IMR-90 (cell line): ENCODE results near the gene GLS. TPM values are rescaled to one million over a fixed set of nuclear protein-coding genes. Genes with fewer than 3 reads are reported as not detected.
A peak's percentile ranks its signal among the peaks of the same experiment; 100 is the strongest.

Experiments used
- ATAC-seq: fragments of 200-7000 bp; cut with Tn5 transposase; 2 replicates; pipeline ENCODE4 v1.9.1; 2020; ENCODE audit warnings: low read depth, mild to moderate bottlenecking, moderate library complexity
- BruUV-seq: library from RNA; stranded (reverse); fragments of 400-500 nt; replicated peaks from 2 replicates; lab custom pipeline; 2021; lab: Mats Ljungman, UMichigan
- CTCF ChIA-PET: fragments of 300-600 bp; formaldehyde crosslinking; extraction: SDS; loops from one replicate; lab custom pipeline; 2021; ENCODE audit warnings: antibody characterized with exemption; lab: Yijun Ruan, JAX
- POLR2A ChIA-PET: fragments of 300-600 bp; sonication (Branson Sonifier 250); formaldehyde crosslinking; loops from one replicate; lab custom pipeline; 2022; ENCODE audit warnings: antibody characterized with exemption; ENCODE audit not compliant: unreplicated experiment; lab: Charles Lee
- DNase-seq: peaks from one replicate; pipeline ENCODE4 v3.0.0; 2013
- H2AFZ ChIP-seq: replicated peaks from 2 replicates; pipeline ENCODE3; 2013; ENCODE audit warnings: low read length, mild to moderate bottlenecking; ENCODE audit not compliant: poor library complexity
- H2AK5ac ChIP-seq: 2 replicates; pipeline ENCODE4 v1.6.1; 2013; ENCODE audit warnings: low read depth, low read length, inconsistent platforms
- H2AK9ac ChIP-seq: replicated peaks from 2 replicates; pipeline ENCODE3; 2013; ENCODE audit warnings: mild to moderate bottlenecking, low read depth, low read length, moderate library complexity; ENCODE audit not compliant: poor library complexity
- H2BK120ac ChIP-seq: 2 replicates; pipeline ENCODE4 v1.6.1; 2013; ENCODE audit warnings: low read depth, low read length, inconsistent platforms
- H2BK15ac ChIP-seq: 3 replicates; pipeline ENCODE4 v1.6.1; 2013; ENCODE audit warnings: low read depth, low read length, inconsistent platforms
- H2BK20ac ChIP-seq: 2 replicates; pipeline ENCODE4 v1.6.1; 2013; ENCODE audit warnings: low read depth, mild to moderate bottlenecking, inconsistent platforms, low read length, moderate library complexity
- H2BK5ac ChIP-seq: 2 replicates; pipeline ENCODE4 v1.6.1; 2013; ENCODE audit warnings: mild to moderate bottlenecking, low read depth, low read length, inconsistent platforms; ENCODE audit not compliant: poor library complexity, severe bottlenecking
- H3K14ac ChIP-seq: replicated peaks from 2 replicates; pipeline ENCODE4 v1.6.1; 2013; ENCODE audit warnings: low read depth, low read length, inconsistent platforms
- H3K18ac ChIP-seq: 2 replicates; pipeline ENCODE4 v1.6.1; 2013; ENCODE audit warnings: low read depth, low read length, control low read depth
- H3K23ac ChIP-seq: 2 replicates; pipeline ENCODE4 v1.6.1; 2013; ENCODE audit warnings: low read depth, low read length, inconsistent platforms
- H3K27ac ChIP-seq: 2 replicates; pipeline ENCODE4 v1.5.1; 2013; ENCODE audit warnings: mild to moderate bottlenecking, control low read depth, low read length; ENCODE audit not compliant: insufficient read depth
- H3K27me3 ChIP-seq: 2 replicates; pipeline ENCODE4 v1.6.1; 2013; ENCODE audit warnings: low read length; ENCODE audit not compliant: control insufficient read depth, insufficient read depth
- H3K36me3 ChIP-seq: 2 replicates; pipeline ENCODE4 v1.6.1; 2013; ENCODE audit warnings: low read length, mixed read lengths; ENCODE audit not compliant: control insufficient read depth, insufficient read depth
- H3K4ac ChIP-seq: 2 replicates; pipeline ENCODE4 v1.6.1; 2013; ENCODE audit warnings: low read depth, low read length, inconsistent platforms
- H3K4me1 ChIP-seq: 2 replicates; pipeline ENCODE4 v1.6.1; 2013; ENCODE audit warnings: low read length, mixed read lengths; ENCODE audit not compliant: control insufficient read depth, insufficient read depth
- H3K4me2 ChIP-seq: 2 replicates; pipeline ENCODE4 v1.6.1; 2013; ENCODE audit warnings: low read depth, mild to moderate bottlenecking, control low read depth, low read length, moderate library complexity
- H3K4me3 ChIP-seq: 2 replicates; pipeline ENCODE4 v1.5.1; 2013; ENCODE audit warnings: low read depth, mild to moderate bottlenecking, control low read depth, low read length, moderate library complexity; ENCODE audit not compliant: insufficient read depth
- H3K56ac ChIP-seq: 2 replicates; pipeline ENCODE4 v1.6.1; 2013; ENCODE audit warnings: low read length, inconsistent platforms; ENCODE audit not compliant: insufficient read depth; ENCODE audit errors: extremely low read depth
- H3K79me1 ChIP-seq, 2 experiments: 2 replicates each; pipeline ENCODE4 v1.6.1; 2013; ENCODE audit warnings: low read length in 2 of 2, inconsistent platforms in 1 of 2, low read depth in 1 of 2
- H3K9ac ChIP-seq: 2 replicates; pipeline ENCODE4 v1.6.1; 2013; ENCODE audit warnings: low read depth, low read length, control low read depth
- H3K9me1 ChIP-seq: 2 replicates; pipeline ENCODE4 v1.6.1; 2013; ENCODE audit warnings: low read length, inconsistent platforms; ENCODE audit not compliant: insufficient read depth
- H3K9me3 ChIP-seq: 2 replicates; pipeline ENCODE4 v1.6.1; 2013; ENCODE audit warnings: low read length; ENCODE audit not compliant: control insufficient read depth, insufficient read depth
- H4K20me1 ChIP-seq: 2 replicates; pipeline ENCODE4 v1.6.1; 2013; ENCODE audit warnings: low read length, inconsistent platforms; ENCODE audit not compliant: insufficient read depth
- H4K5ac ChIP-seq: 2 replicates; pipeline ENCODE4 v1.6.1; 2013; ENCODE audit warnings: mild to moderate bottlenecking, low read depth, low read length, control low read depth
- H4K8ac ChIP-seq, 2 experiments: 2 replicates each; pipeline ENCODE4 v1.6.1; 2013; ENCODE audit warnings: low read depth in 2 of 2, low read length in 2 of 2, control low read depth in 1 of 2, inconsistent platforms in 1 of 2
- H4K91ac ChIP-seq: 2 replicates; pipeline ENCODE4 v1.6.1; 2013; ENCODE audit warnings: low read depth, low read length, inconsistent platforms; ENCODE audit not compliant: insufficient read depth
- BHLHE40 ChIP-seq: fragments of 150-350 bp; IDR thresholded peaks from 2 replicates; pipeline ENCODE4 v1.6.1; 2016; ENCODE audit warnings: mild to moderate bottlenecking, low read depth, low read length
- CTCF ChIP-seq: conservative IDR thresholded peaks from 2 replicates; pipeline ENCODE4 v1.5.1; 2012; ENCODE audit warnings: mild to moderate bottlenecking, low read depth, low read length, improper control_type of control experiment
- WGBS, 2 experiments: methylation state at CpG; one replicate each; pipeline versions ENCODE4 v1.1.5 to v1.1.7; 2013; ENCODE audit warnings: missing lambda C conversion rate in 2 of 2; ENCODE audit not compliant: insufficient read length in 1 of 2; ENCODE audit errors: extremely low coverage in 2 of 2; 5-methylcytosine and 5-hydroxymethylcytosine counted together
- dilution Hi-C: fragments of 300-500 bp; cut with HindIII; formaldehyde crosslinking; loops from one replicate; pipeline ENCODE4 v1.14.3; 2018; ENCODE audit warnings: low sequenced_read_pairs; ENCODE audit not compliant: unreplicated experiment
- in situ Hi-C: fragments of 300-500 bp; cut with MboI; formaldehyde crosslinking; loops from 3 replicates; pipeline ENCODE4 v1.14.3; 2019; ENCODE audit warnings: low sequenced_read_pairs, inconsistent platforms, mixed read lengths
- intact Hi-C: fragments of 100-400 bp; cut with micrococcal nuclease; formaldehyde crosslinking; loops from 2 replicates; pipeline ENCODE4 v1.10.0; 2022
- polyA plus RNA-seq, 3 experiments: library from polyadenylated mRNA; depleted of rRNA; stranded (reverse); fragments of >200 nt; gene quantifications; 2 replicates each; pipeline ENCODE4 v1.2.3, GENCODE V29; 2012; ENCODE audit warnings: low replicate concordance in 1 of 3
- total RNA-seq: library from RNA; depleted of rRNA; stranded (reverse); fragments of >200 nt; gene quantifications from 2 replicates; pipeline ENCODE4 v1.2.3, GENCODE V29; 2012

GLS gene
- total and polyA plus RNA-seq, 2 of the 4 experiments (the other 2 are of a cell fraction) = 87.5 to 130 TPM

GRCh38 chr2:190863946-190864345 lies 16.7 kb upstream of the GLS start:
- dilution Hi-C loops = no loop called here
- Histone ChIP-seq H3K18ac (peak overlapping the region; percentile 79), H2BK20ac (peak overlapping the region; percentile 97), H3K56ac (peak overlapping the region; percentile 43), H4K8ac (peak overlapping the region; percentile 25 to 81; a peak in 3 of 4 replicates), H3K4ac (peak overlapping the region; percentile 90), H3K27me3 (no peaks in the 10 kb centered on the region), H4K20me1 (peaks cover 4% of the 10 kb centered on the region; the same call in 1 of the 2 replicates), H2BK120ac (peak overlapping the region; percentile 88), H3K4me3 (no peak overlapping the region), H3K9ac (0 out of 2 replicates have a peak overlapping the region, but pooled peaks have one; percentile 15), H3K9me3 (no peaks in the 10 kb centered on the region), H2AK9ac (no peak overlapping the region), H3K36me3 (no peaks in the 10 kb centered on the region), H4K5ac (peak overlapping the region; percentile 56), H3K79me1 (peaks cover 0 to 8% of the 10 kb centered on the region in 2 experiments; a peak in 1 of 4 replicates), H3K4me2 (peak overlapping the region; percentile 48; the same call in 1 of the 2 replicates), H4K91ac (peak overlapping the region; percentile 86), H3K4me1 (peaks cover 23% of the 10 kb centered on the region), H2AK5ac (peak overlapping the region; percentile 93), H2BK5ac (peak overlapping the region; percentile 87), H3K23ac (peak overlapping the region; percentile 85), H2AFZ (no peak overlapping the region), H3K27ac (peak overlapping the region; percentile 89), H3K14ac (peak overlapping the region; percentile 74), H3K9me1 (peaks cover 8% of the 10 kb centered on the region), H2BK15ac (peak overlapping the region; percentile 89; the same call in 2 of the 3 replicates)
- DNase-seq = no peak
- BruUV-seq = no TSS peak
- ATAC-seq = peak; percentile 1; the same call in 1 of the 2 replicates
- POLR2A ChIA-PET = no interaction called here
- no CpG with 5 or more reads among the region's 3 CpGs for WGBS, 2 experiments
- intact Hi-C loops = no loop called here
- in situ Hi-C loops = no loop called here
- CTCF ChIA-PET = no interaction called here
- peak; percentile 15; the same call in 1 of the 2 replicates for TF ChIP-seq BHLHE40
- no peak for TF ChIP-seq CTCF
